RWPE1 (cell line): ENCODE measurements around the gene GUCY2C.

Experiments used
- CTCF ChIA-PET: fragments of 350-600 bp; sonication (Branson Sonifier 250); formaldehyde crosslinking; extraction: SDS; loops from one replicate; lab custom pipeline; 2021; lab: Yijun Ruan, JAX
- POLR2A ChIA-PET: fragments of 400-600 bp; formaldehyde crosslinking; extraction: SDS; loops from one replicate; lab custom pipeline; 2020; ENCODE audit warnings: antibody characterized with exemption; ENCODE audit not compliant: low non-redundant PET; lab: Yijun Ruan, JAX
- DNase-seq: peaks from one replicate; pipeline ENCODE4 v3.0.0; 2012; ENCODE audit warnings: low spot score
- H3K27ac ChIP-seq: fragments of 450-650 bp; 2 replicates; pipeline ENCODE4 v1.5.1; 2017
- TF ChIP-seq, protein P1 (sequence below): fragments of 450-650 bp; conservative IDR thresholded peaks from 2 replicates; pipeline ENCODE4 v1.5.1; 2017; ENCODE audit warnings: low read depth, mild to moderate bottlenecking

Gene GUCY2C

GRCh38 chr12:14575585-14575984 is 120.8 kb downstream of the GUCY2C start:
- no peak overlapping the region for H3K27ac ChIP-seq
- TF ChIP-seq, protein P1, sequence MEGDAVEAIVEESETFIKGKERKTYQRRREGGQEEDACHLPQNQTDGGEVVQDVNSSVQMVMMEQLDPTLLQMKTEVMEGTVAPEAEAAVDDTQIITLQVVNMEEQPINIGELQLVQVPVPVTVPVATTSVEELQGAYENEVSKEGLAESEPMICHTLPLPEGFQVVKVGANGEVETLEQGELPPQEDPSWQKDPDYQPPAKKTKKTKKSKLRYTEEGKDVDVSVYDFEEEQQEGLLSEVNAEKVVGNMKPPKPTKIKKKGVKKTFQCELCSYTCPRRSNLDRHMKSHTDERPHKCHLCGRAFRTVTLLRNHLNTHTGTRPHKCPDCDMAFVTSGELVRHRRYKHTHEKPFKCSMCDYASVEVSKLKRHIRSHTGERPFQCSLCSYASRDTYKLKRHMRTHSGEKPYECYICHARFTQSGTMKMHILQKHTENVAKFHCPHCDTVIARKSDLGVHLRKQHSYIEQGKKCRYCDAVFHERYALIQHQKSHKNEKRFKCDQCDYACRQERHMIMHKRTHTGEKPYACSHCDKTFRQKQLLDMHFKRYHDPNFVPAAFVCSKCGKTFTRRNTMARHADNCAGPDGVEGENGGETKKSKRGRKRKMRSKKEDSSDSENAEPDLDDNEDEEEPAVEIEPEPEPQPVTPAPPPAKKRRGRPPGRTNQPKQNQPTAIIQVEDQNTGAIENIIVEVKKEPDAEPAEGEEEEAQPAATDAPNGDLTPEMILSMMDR = no peak
- DNase-seq = no peak
- CTCF ChIA-PET = no interaction called here
- POLR2A ChIA-PET = no interaction called here

DNA sequence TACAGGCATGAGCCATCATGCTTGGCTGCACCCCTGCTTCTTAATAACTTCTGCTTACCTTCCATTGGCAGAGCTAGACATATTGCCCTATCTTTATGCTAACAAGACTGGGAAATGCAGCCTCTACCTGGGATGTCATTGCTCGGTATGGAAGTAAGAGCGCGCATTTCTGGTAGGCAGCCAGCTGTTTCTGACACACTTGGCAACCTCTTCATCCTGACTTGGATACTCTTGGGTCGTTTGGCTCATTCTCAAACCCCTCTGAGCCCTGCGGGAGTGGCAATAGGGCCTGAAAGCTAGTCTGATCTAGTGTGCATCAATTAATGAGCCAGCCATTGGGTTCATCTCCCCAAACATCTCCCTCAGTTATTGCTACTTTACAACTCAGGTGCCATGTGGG is 123.3 kb downstream of the GUCY2C start:
- H3K27ac ChIP-seq = no peak overlapping the region
- ChIA-PET CTCF (no interaction called here), POLR2A (no interaction called here)
- TF ChIP-seq, protein P1 = no peak
- no peak for DNase-seq

GRCh38 chr12:14572401-14572800 is 124.0 kb downstream of the GUCY2C start:
- POLR2A ChIA-PET = no interaction called here
- H3K27ac ChIP-seq = no peak overlapping the region
- CTCF ChIA-PET = interaction anchor here (0.7 kb wide), 1 partner anchor 1154 kb away, joined by 3 read pairs; no protein-coding TSS in a partner anchor
- TF ChIP-seq, protein P1 = no peak
- no peak for DNase-seq

- ChIA-PET CTCF (no interaction called here), POLR2A (no interaction called here)
- no peak overlapping the region for H3K27ac ChIP-seq
- TF ChIP-seq, protein P1 = no peak
- DNase-seq = no peak
Observed at GRCh38 chr12:14571779-14572178, 124.6 kb downstream of the GUCY2C start.

- no peak overlapping the region for H3K27ac ChIP-seq
- POLR2A ChIA-PET = no interaction called here
- CTCF ChIA-PET = interaction anchor here (1.0 kb wide), 1 partner anchor 55 kb away, joined by 3 read pairs; no protein-coding TSS in a partner anchor
- DNase-seq = no peak
- TF ChIP-seq, protein P1 = no peak
Observed at GRCh38 chr12:14570231-14570630, 126.2 kb downstream of the GUCY2C start.

- DNase-seq = peak; percentile 24
- peak within 1 kb of the TSS; percentile 15; the same call in 1 of the 2 replicates for H3K27ac ChIP-seq
- TF ChIP-seq, protein P1 = no peak
- ChIA-PET POLR2A (no interaction called here), CTCF (no interaction called here)
Observed at GRCh38 chr12:14567351-14568162, 128.8 kb downstream of the GUCY2C start, which contains the start of gene PLBD1. Gene PLBD1, minus strand, starts transcription at chr12:14567883. Its CDS starts 187 bp downstream, at chr12:14567696.
